Measurements from ENCODE around the gene DPP6. TPM values are rescaled to one million over a fixed set of nuclear protein-coding genes. Genes with fewer than 3 reads are reported as not detected.
"Not testable (repeated sequence)": the region's sequence is repeated elsewhere in the genome, so short reads cannot be mapped to it uniquely, and the experiment has no call there.

The DPP6 gene
- total RNA-seq, 1 experiment from 2014 or later = 1.3 TPM

- DNase-seq (ENCODE audit: low read depth) = no peak
Observed at GRCh38 chr7:154653281-154653680, 601.1 kb downstream of the DPP6 start.

DNA sequence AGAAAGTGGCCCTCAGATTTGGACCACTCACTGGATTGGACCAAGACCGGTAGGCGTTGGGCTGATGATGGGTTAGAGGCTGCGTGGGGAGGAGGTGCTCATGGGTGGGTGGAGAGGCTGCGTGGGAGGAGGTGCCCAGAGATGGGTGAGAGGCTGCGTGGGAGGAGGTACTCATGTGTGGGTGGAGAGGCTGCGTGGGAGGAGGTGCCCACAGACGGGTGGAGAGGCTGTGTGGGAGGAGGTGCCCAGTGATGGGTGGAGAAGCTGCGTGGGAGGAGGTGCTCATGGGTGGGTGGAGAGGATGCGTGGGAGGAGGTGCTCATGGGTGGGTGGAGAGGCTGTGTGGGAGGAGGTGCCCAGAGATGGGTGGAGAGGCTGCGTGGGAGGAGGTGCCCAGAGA is 604.4 kb downstream of the DPP6 start:
- DNase-seq (ENCODE audit: low read depth) = no peak

- DNase-seq (ENCODE audit: low read depth) = no peak
Observed at GRCh38 chr7:154666768-154667167, 614.6 kb downstream of the DPP6 start.

DNA sequence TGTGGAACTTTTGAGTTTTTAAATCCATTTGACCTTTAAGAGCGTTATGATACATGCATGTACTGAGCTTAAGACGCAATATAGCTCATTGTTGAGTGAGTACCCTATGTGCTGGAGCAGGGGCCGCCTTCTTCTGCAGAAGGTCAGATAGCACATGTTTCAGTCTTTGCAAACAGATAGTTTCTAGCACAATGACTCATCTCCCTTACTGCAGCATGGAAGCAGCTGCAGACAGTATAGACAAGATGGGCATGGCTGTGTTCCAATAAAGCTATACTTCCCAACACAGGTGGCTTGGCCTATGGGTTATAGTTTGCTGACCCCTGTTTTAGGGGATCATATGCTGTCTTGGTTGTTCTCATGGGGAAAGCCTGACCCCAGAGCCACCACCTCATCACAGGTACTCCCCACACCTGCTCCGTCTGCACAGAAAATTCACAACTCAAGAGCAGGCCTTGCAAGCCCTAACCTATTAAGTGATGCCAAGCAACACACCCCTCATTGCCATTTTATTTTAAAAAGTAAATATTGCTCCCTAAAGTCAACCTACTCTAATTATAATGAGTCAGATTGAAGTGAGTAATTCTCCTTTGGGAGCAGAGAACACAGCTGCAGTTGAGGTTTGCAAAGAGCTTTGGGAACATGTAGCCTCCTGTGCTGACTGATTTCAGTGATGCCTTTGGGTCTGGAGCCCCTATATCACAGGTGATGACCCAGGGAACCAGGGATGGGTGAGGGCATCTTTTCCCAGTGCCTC is 620.6 kb downstream of the DPP6 start:
- DNase-seq (ENCODE audit: low read depth) = peak; percentile 86

- DNase-seq (ENCODE audit: low read depth) = peak; percentile 92
Observed at GRCh38 chr7:154674191-154674590, 622.0 kb downstream of the DPP6 start.

DNA sequence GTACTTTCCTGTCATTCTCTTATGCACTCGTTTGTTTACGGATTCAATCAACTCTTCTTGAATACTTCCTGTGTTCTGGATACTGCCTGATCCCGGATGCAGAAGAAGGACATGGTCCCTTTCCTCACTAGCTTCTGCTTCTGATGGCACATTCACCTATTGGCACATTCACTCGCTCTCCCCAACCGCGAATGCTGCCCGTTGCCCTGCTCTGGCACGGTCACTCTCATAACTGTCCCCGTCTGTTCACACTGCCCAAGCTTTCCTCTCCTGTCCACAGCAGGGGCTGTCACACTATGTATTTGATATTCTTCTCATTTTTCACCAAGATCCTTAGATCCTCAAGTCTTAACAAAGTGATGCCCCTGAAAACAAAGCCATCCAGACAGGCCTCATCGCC is 623.4 kb downstream of the DPP6 start:
- no peak for DNase-seq (ENCODE audit: low read depth)

DNA sequence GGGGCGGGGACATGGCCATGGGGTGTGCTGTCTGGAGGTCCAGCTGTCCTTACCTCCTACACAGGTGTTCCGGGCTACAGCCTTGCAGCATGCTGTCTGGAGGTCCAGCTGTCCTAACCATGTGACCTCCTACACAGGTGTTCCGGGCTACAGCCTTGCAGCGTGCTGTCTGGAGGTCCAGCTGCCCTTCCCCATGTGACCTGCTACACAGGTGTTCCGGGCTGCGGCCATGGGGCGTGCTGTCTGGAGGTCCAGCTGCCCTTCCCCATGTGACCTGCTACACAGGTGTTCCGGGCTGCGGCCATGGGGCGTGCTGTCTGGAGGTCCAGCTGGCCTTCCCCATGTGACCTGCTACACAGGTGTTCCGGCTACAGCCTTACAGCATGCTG is 623.8 kb downstream of the DPP6 start:
- DNase-seq (ENCODE audit: low read depth) = not testable (repeated sequence)

DNA sequence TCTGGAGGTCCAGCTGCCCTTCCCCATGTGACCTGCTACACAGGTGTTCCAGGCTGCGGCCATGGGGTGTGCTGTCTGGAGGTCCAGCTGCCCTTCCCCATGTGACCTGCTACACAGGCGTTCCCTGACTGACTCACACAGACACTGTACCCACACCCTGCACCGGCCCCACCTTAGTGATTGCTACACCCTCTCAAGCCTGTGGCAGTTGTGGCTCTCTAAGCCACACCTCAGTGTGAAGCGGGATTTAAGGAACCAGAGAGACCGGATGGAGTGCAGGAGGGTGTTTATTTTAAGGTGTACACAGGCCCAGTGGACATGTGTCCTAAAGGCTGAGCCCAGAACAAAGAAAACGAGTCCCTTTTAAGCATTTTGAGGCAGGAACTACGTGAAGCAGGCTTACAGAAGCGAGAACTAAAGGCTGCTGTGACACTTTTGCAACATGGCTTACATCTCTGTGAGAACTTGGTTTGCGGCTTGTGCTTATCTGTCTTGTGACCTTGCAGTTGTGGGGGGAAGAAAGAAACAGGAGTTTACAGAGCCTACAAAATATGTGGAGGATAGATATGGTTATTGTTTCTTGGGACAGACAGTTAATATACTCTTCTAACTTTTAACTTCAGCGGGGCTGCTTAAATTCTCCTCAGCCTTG is 624.4 kb downstream of the DPP6 start:
- peak; percentile 66 for DNase-seq (ENCODE audit: low read depth)

GRCh38 chr7:154677454-154677853 is 625.3 kb downstream of the DPP6 start:
- no peak for DNase-seq (ENCODE audit: low read depth)

GRCh38 chr7:154678001-154678550 is 625.9 kb downstream of the DPP6 start:
- not testable (repeated sequence) for DNase-seq (ENCODE audit: low read depth)

DNA sequence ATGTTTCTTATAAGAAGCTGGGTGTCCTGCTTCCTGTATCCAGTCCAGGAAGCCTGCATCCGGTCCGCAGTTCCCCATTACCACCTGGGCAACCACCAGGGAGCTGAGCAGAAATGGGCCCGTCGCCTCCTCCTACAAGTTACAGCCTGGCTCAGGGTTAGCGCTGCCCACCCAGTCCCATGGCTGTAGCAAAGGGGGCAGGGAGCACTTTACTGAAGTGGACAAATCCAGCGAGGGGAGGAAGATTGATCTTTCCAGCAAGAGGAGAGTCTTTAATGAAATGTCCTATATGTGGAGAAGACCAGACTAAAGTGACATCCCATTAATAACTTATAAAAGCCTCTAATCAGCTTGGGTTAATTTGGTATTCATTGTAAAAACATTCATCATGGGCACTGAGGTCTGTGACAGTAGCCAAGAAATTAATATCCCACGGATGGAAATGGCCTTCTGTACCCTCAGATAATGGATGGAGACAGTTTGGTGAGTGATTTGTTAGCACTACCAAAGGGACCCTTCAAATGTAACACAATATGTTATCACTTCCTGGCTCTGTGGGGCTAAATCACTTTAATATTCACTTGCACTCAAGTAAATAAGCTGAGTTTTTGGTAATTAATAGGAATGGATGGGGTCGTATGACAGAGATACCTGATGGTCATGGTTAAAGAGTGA is 627.3 kb downstream of the DPP6 start:
- DNase-seq (ENCODE audit: low read depth) = no peak

DNA sequence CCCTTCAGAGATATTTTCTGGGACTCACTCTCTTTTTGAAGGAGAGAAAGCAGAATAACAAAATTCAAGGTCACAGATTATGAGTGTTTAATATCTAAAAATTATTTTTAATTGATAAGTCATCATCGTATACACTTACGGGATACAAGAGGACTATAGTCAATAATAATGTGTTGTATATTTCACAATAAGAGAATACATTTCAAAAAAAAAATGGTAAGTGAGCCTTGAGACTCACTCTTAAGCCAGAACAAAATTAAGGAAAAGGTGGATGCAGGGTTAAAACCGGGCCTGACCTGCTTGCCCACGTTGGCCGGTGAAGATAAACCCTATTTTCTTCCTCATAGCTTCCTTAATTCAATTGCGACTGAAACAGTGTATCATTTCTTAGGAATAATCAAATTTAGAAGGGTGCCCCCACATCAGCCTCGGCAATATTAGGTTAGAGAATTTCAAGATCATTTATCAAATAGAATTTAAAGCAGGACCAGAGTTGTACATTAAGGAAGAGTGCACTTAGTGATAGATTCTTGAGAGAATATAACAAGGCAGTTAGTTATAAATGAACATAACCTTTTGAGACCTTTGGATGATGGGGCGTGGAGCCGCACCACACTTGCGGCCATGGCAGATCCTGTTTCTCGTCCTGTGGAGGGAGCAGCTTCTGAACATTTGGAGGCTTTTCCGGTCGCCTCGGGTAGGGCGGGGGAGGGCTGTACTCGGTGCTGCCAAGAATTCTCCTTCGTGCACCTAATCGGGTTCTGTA is 628.9 kb downstream of the DPP6 start:
- DNase-seq (ENCODE audit: low read depth) = peak; percentile 59

- no peak for DNase-seq (ENCODE audit: low read depth)
Observed at GRCh38 chr7:154682003-154682402, 629.8 kb downstream of the DPP6 start.

- peak; percentile 62 for DNase-seq (ENCODE audit: low read depth)
Observed at GRCh38 chr7:154684666-154685563, 632.7 kb downstream of the DPP6 start.

- no peak for DNase-seq (ENCODE audit: low read depth)
Observed at GRCh38 chr7:154685564-154685901, 633.3 kb downstream of the DPP6 start.

- peak; percentile 36 for DNase-seq (ENCODE audit: low read depth)
Observed at GRCh38 chr7:154686305-154686704, 634.1 kb downstream of the DPP6 start.

- no peak for DNase-seq (ENCODE audit: low read depth)
Observed at GRCh38 chr7:154688952-154689351, 636.8 kb downstream of the DPP6 start.

DNA sequence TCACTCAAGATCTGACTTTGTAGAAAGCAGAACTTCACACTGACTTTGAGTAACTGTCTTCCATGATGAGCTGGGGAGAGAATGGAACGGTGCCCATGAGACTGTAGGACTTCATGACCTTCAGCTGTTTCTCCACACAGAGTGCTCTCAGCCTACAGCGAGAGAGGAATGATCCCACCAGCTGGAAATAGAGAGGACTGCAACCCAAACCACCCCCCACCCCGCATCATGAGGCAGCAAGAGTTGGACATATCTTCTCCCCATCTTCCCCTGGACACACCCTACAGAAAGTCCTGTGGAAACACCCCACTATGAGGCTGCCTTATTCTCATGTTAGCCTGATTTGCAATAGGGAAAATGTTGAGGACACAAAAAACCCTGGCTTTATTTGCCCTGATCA is 638.2 kb downstream of the DPP6 start:
- no peak for DNase-seq (ENCODE audit: low read depth)

DNA sequence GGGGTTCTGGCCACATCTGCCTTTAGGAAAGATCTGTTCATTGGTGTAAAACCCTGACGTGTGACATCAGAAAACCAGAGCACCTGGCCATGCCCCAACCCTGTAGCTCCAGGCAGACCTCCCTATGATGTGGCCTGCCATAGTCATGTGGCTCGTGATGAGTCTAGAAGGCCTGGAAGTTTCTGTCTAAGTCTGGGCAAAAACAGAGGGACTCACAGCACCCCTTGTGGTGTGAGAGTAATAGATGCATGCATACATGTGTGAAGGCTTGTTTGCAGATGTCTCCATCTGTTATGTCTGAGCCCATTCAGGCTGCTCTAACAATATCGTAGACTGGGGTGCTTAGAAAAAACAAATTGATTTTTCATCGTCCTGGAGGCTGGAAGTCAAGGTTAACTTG is 641.5 kb downstream of the DPP6 start:
- DNase-seq (ENCODE audit: low read depth) = peak; percentile 40

DNA sequence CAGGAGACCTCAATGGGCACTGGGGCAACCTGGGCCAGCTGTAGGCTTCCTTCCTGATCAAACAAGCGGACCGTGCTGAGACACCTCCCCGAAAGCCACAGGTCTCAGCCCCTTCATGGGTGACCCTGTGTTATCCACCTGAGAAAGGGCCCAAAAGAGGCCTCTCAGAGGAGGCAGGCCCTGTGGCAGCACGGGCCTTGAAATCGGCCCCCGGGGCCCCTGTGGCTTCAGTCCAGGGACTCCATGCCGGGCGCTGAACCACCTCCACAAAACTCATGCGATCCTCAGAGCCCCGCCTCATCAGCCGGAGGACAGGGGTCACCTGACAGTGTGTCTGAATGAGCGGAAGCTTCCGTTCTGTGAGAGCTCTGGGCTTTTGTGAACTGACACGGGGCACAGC is 643.6 kb downstream of the DPP6 start:
- DNase-seq (ENCODE audit: low read depth) = no peak

DNA sequence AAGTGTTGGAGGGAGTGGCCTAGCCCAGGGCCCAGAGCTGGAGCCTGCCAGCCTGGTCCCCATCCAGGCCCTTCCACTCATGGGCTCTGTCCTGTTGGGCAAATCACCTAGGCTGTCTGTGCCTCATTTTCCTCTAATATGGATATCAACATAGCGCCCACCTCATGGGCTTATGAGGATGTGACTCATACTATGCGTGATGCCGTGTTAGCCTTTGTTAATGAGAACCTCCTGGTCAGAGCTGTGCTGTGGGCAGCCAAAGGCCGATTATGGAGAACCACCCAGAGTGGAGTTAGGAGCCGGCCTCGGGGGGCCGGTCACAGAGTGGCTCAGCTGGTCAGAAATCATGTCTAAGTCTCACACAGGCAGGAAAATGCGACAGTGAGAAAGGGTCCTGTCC is 644.4 kb downstream of the DPP6 start:
- peak; percentile 89 for DNase-seq (ENCODE audit: low read depth)
